ENCODE data around the gene NMT1. TPM values are rescaled to one million over a fixed set of nuclear protein-coding genes. Genes with fewer than 3 reads are reported as not detected.

The NMT1 gene
- total RNA-seq, 1 donor from 2014 or later, result 91.4 TPM

GRCh38 chr17:45144199-45145034 is 83.3 kb downstream of the NMT1 start:
- Mint-ChIP-seq H3K36me3 (ENCODE audit: low read depth) (no peaks in the 10 kb centered on the region), H3K27ac (ENCODE audit: unreplicated experiment) (no peak overlapping the region), H3K27me3 (ENCODE audit: low read depth) (no peaks in the 10 kb centered on the region), H3K9me3 (ENCODE audit: low read depth) (no peaks in the 10 kb centered on the region), H3K4me1 (ENCODE audit: low read depth) (peaks cover 15% of the 10 kb centered on the region), H3K4me3 (ENCODE audit: unreplicated experiment) (no peak overlapping the region)
- peak; percentile 87 for DNase-seq (ENCODE audit: low spot score)
- TF ChIP-seq CTCF (IDR thresholded peaks at IDR 0.05), result no peak

- Mint-ChIP-seq H3K27ac (ENCODE audit: unreplicated experiment) (no peak overlapping the region), H3K27me3 (ENCODE audit: low read depth) (no peaks in the 10 kb centered on the region), H3K4me1 (ENCODE audit: low read depth) (peaks cover 15% of the 10 kb centered on the region), H3K9me3 (ENCODE audit: low read depth) (no peaks in the 10 kb centered on the region), H3K4me3 (ENCODE audit: unreplicated experiment) (no peak overlapping the region), H3K36me3 (ENCODE audit: low read depth) (peaks cover 4% of the 10 kb centered on the region)
- no peak for TF ChIP-seq CTCF (IDR thresholded peaks at IDR 0.05)
- DNase-seq (ENCODE audit: low spot score), result peak; percentile 75
Observed at GRCh38 chr17:45145035-45145389, 83.9 kb downstream of the NMT1 start.

GRCh38 chr17:45146166-45146565 is 85.0 kb downstream of the NMT1 start:
- H3K9me3 Mint-ChIP-seq (ENCODE audit: low read depth), result no peaks in the 10 kb centered on the region
- DNase-seq (ENCODE audit: low spot score), result peak; percentile 64
- peaks cover 4% of the 10 kb centered on the region for H3K36me3 Mint-ChIP-seq (ENCODE audit: low read depth)
- H3K27ac Mint-ChIP-seq (ENCODE audit: unreplicated experiment), result no peak overlapping the region
- no peak for TF ChIP-seq CTCF (IDR thresholded peaks at IDR 0.05)
- peaks cover 20% of the 10 kb centered on the region for H3K4me1 Mint-ChIP-seq (ENCODE audit: low read depth)
- H3K4me3 Mint-ChIP-seq (ENCODE audit: unreplicated experiment), result peak overlapping the region; percentile 89
- H3K27me3 Mint-ChIP-seq (ENCODE audit: low read depth), result no peaks in the 10 kb centered on the region

GRCh38 chr17:45146592-45146889 is 85.4 kb downstream of the NMT1 start:
- Mint-ChIP-seq H3K36me3 (ENCODE audit: low read depth) (peaks cover 4% of the 10 kb centered on the region), H3K4me1 (ENCODE audit: low read depth) (peaks cover 24% of the 10 kb centered on the region), H3K9me3 (ENCODE audit: low read depth) (no peaks in the 10 kb centered on the region), H3K27me3 (ENCODE audit: low read depth) (no peaks in the 10 kb centered on the region), H3K4me3 (ENCODE audit: unreplicated experiment) (peak overlapping the region; percentile 89), H3K27ac (ENCODE audit: unreplicated experiment) (peak overlapping the region; percentile 99)
- DNase-seq (ENCODE audit: low spot score), result no peak
- TF ChIP-seq CTCF (IDR thresholded peaks at IDR 0.05), result no peak

GRCh38 chr17:45146890-45147580 is 85.9 kb downstream of the NMT1 start:
- peak overlapping the region; percentile 99 for H3K27ac Mint-ChIP-seq (ENCODE audit: unreplicated experiment)
- DNase-seq (ENCODE audit: low spot score), result peak; percentile 60
- H3K36me3 Mint-ChIP-seq (ENCODE audit: low read depth), result peaks cover 4% of the 10 kb centered on the region
- H3K4me3 Mint-ChIP-seq (ENCODE audit: unreplicated experiment), result peak overlapping the region; percentile 89
- H3K4me1 Mint-ChIP-seq (ENCODE audit: low read depth), result peaks cover 28% of the 10 kb centered on the region
- no peaks in the 10 kb centered on the region for H3K27me3 Mint-ChIP-seq (ENCODE audit: low read depth)
- no peak for TF ChIP-seq CTCF (IDR thresholded peaks at IDR 0.05)
- H3K9me3 Mint-ChIP-seq (ENCODE audit: low read depth), result no peaks in the 10 kb centered on the region
